ENCODE measurements around the gene TNRC18.
A peak's percentile ranks its signal among the peaks of the same experiment; 100 is the strongest.

DNA sequence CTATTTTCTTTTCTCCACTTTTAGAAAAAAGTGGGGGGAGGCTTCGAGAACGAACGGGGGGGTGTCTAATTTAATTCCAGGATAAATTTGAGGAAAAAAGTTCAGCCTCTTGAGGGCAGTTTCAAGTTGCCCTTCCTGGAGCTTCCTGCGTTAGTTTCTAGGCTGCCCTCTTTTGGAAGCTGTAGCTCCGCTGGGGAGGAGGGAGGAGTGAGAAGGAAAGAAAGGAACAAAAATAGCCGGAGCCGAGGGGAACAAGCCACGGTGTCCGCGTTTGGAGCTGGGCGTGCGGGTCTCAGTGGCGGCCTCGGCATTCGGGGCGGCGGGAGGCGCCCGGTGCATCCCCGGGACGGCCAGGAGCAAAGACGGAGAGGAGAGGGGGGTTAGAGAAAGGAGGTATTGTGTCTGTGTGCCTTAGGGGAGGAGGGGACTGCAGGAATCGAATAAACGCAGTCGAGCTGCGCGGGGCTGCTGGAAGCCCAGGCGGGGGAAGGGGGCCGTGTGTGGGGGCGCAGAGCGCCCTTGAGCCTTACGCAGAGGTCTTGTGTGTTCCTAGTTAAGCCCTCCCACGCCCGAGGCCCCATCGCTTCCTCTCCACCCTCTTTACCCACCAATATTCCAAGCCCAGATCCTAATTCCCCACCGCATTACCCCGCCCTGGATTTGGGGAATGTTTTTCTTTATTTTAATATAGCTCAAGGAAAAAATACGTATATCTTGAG is 2.0 kb upstream of the TNRC18 start:
- TF ChIP-seq, protein P1, sequence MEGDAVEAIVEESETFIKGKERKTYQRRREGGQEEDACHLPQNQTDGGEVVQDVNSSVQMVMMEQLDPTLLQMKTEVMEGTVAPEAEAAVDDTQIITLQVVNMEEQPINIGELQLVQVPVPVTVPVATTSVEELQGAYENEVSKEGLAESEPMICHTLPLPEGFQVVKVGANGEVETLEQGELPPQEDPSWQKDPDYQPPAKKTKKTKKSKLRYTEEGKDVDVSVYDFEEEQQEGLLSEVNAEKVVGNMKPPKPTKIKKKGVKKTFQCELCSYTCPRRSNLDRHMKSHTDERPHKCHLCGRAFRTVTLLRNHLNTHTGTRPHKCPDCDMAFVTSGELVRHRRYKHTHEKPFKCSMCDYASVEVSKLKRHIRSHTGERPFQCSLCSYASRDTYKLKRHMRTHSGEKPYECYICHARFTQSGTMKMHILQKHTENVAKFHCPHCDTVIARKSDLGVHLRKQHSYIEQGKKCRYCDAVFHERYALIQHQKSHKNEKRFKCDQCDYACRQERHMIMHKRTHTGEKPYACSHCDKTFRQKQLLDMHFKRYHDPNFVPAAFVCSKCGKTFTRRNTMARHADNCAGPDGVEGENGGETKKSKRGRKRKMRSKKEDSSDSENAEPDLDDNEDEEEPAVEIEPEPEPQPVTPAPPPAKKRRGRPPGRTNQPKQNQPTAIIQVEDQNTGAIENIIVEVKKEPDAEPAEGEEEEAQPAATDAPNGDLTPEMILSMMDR (IDR thresholded peaks at IDR 0.05), result no peak
- TF ChIP-seq EP300 (IDR thresholded peaks at IDR 0.05) (no peak), POLR2AphosphoS5 (IDR thresholded peaks at IDR 0.05) (peak in 2 of 3 donors; percentile 40 to 66), POLR2A (IDR thresholded peaks at IDR 0.05) (peak in 1 of 2 donors; percentile 34)

All from suprapubic skin (tissue), 4 donors.